ENCODE measurements around the gene REEP5. TPM values are rescaled to one million over a fixed set of nuclear protein-coding genes. Genes with fewer than 3 reads are reported as not detected.

REEP5 gene
- total RNA-seq, 1 donor from 2014 or later, result 120 TPM

GRCh38 chr5:112848116-112848811 is 73.8 kb downstream of the REEP5 start:
- Mint-ChIP-seq H3K4me1 (ENCODE audit: low read depth, unreplicated experiment) (peaks cover 2% of the 10 kb centered on the region), H3K36me3 (ENCODE audit: low read depth, unreplicated experiment) (no peaks in the 10 kb centered on the region), H3K27me3 (ENCODE audit: low read depth, unreplicated experiment) (no peaks in the 10 kb centered on the region), H3K4me3 (ENCODE audit: unreplicated experiment) (no peak overlapping the region), H3K27ac (ENCODE audit: unreplicated experiment) (peak overlapping the region; percentile 41), H3K9me3 (ENCODE audit: unreplicated experiment) (no peaks in the 10 kb centered on the region)
- no peaks in the 10 kb centered on the region for H4K20me1 ChIP-seq (ENCODE audit: insufficient read depth, low read length)
- H2AFZ ChIP-seq (ENCODE audit: low read depth, low read length), result no peak overlapping the region
- H3K27ac ChIP-seq (ENCODE audit: low read depth, low read length), result no peak overlapping the region
- no peak overlapping the region for H3K9ac ChIP-seq (ENCODE audit: low read length)
- no peak overlapping the region for H3K4me3 ChIP-seq (ENCODE audit: insufficient read depth, low read depth, low read length)
- FAIRE-seq, result no peak
- peak overlapping the region; percentile 65 for H3K4me2 ChIP-seq (ENCODE audit: low read length)
- no peaks in the 10 kb centered on the region for H3K36me3 ChIP-seq (ENCODE audit: insufficient read depth, low read length)
- no peaks in the 10 kb centered on the region for H3K79me2 ChIP-seq (ENCODE audit: insufficient read depth, low read length)
- H3K9me3 ChIP-seq (ENCODE audit: insufficient read depth, low read depth, low read length), result no peaks in the 10 kb centered on the region
- TF ChIP-seq CTCF (IDR thresholded peaks at IDR 0.05; ENCODE audit: insufficient read depth, low read depth, low read length) (peak; percentile 60), EZH2 (IDR thresholded peaks at IDR 0.05; ENCODE audit: insufficient read depth, low read length) (no peak)
- H3K27me3 ChIP-seq (ENCODE audit: insufficient read depth, low read length), result no peaks in the 10 kb centered on the region
- no peaks in the 10 kb centered on the region for H3K4me1 ChIP-seq (ENCODE audit: insufficient read depth, low read length)
- peak; percentile 65 for DNase-seq (ENCODE audit: low read depth)

- H4K20me1 ChIP-seq (ENCODE audit: insufficient read depth, low read length), result no peaks in the 10 kb centered on the region
- H3K36me3 ChIP-seq (ENCODE audit: insufficient read depth, low read length), result no peaks in the 10 kb centered on the region
- TF ChIP-seq EZH2 (IDR thresholded peaks at IDR 0.05; ENCODE audit: insufficient read depth, low read length) (no peak), CTCF (IDR thresholded peaks at IDR 0.05; ENCODE audit: insufficient read depth, low read depth, low read length) (no peak)
- no peaks in the 10 kb centered on the region for H3K79me2 ChIP-seq (ENCODE audit: insufficient read depth, low read length)
- Mint-ChIP-seq H3K36me3 (ENCODE audit: low read depth, unreplicated experiment) (peaks cover 2% of the 10 kb centered on the region), H3K27me3 (ENCODE audit: low read depth, unreplicated experiment) (no peaks in the 10 kb centered on the region), H3K4me3 (ENCODE audit: unreplicated experiment) (no peak overlapping the region), H3K4me1 (ENCODE audit: low read depth, unreplicated experiment) (peaks cover 2% of the 10 kb centered on the region), H3K9me3 (ENCODE audit: unreplicated experiment) (no peaks in the 10 kb centered on the region), H3K27ac (ENCODE audit: unreplicated experiment) (no peak overlapping the region)
- no peak overlapping the region for H2AFZ ChIP-seq (ENCODE audit: low read depth, low read length)
- H3K4me3 ChIP-seq (ENCODE audit: insufficient read depth, low read depth, low read length), result no peak overlapping the region
- no peak overlapping the region for H3K4me2 ChIP-seq (ENCODE audit: low read length)
- H3K9me3 ChIP-seq (ENCODE audit: insufficient read depth, low read depth, low read length), result no peaks in the 10 kb centered on the region
- FAIRE-seq, result no peak
- H3K27ac ChIP-seq (ENCODE audit: low read depth, low read length), result no peak overlapping the region
- H3K4me1 ChIP-seq (ENCODE audit: insufficient read depth, low read length), result no peaks in the 10 kb centered on the region
- DNase-seq (ENCODE audit: low read depth), result no peak
- H3K27me3 ChIP-seq (ENCODE audit: insufficient read depth, low read length), result no peaks in the 10 kb centered on the region
- no peak overlapping the region for H3K9ac ChIP-seq (ENCODE audit: low read length)
Observed at GRCh38 chr5:112847306-112847705, 74.7 kb downstream of the REEP5 start.

- H3K27ac Mint-ChIP-seq (ENCODE audit: unreplicated experiment), result no peak overlapping the region
- Histone ChIP-seq H3K36me3 (ENCODE audit: insufficient read depth, low read length) (no peaks in the 10 kb centered on the region), H4K20me1 (ENCODE audit: insufficient read depth, low read length) (no peaks in the 10 kb centered on the region), H2AFZ (ENCODE audit: low read depth, low read length) (no peak overlapping the region), H3K27ac (ENCODE audit: low read depth, low read length) (no peak overlapping the region), H3K9me3 (ENCODE audit: insufficient read depth, low read depth, low read length) (no peaks in the 10 kb centered on the region), H3K27me3 (ENCODE audit: insufficient read depth, low read length) (no peaks in the 10 kb centered on the region), H3K4me2 (ENCODE audit: low read length) (no peak overlapping the region), H3K4me1 (ENCODE audit: insufficient read depth, low read length) (no peaks in the 10 kb centered on the region), H3K9ac (ENCODE audit: low read length) (no peak overlapping the region), H3K4me3 (ENCODE audit: insufficient read depth, low read depth, low read length) (no peak overlapping the region), H3K79me2 (ENCODE audit: insufficient read depth, low read length) (no peaks in the 10 kb centered on the region)
- no peaks in the 10 kb centered on the region for H3K27me3 Mint-ChIP-seq (ENCODE audit: low read depth, unreplicated experiment)
- no peaks in the 10 kb centered on the region for H3K9me3 Mint-ChIP-seq (ENCODE audit: unreplicated experiment)
- H3K4me3 Mint-ChIP-seq (ENCODE audit: unreplicated experiment), result no peak overlapping the region
- DNase-seq (ENCODE audit: low read depth), result no peak
- peaks cover 2% of the 10 kb centered on the region for H3K4me1 Mint-ChIP-seq (ENCODE audit: low read depth, unreplicated experiment)
- H3K36me3 Mint-ChIP-seq (ENCODE audit: low read depth, unreplicated experiment), result peaks cover 2% of the 10 kb centered on the region
- FAIRE-seq, result no peak
- no peak for TF ChIP-seq CTCF (IDR thresholded peaks at IDR 0.05; ENCODE audit: insufficient read depth, low read depth, low read length)
- TF ChIP-seq EZH2 (IDR thresholded peaks at IDR 0.05; ENCODE audit: insufficient read depth, low read length), result no peak
Observed at GRCh38 chr5:112846556-112846955, 75.5 kb downstream of the REEP5 start.
